HG03060 (cell line): Measurements from ENCODE around the gene VEPH1.
"Not testable (repeated sequence)": the region's sequence is repeated elsewhere in the genome, so short reads cannot be mapped to it uniquely, and the experiment has no call there.

Source experiments
- ATAC-seq: cut with Tn5 transposase; IDR thresholded peaks from one replicate; pipeline ENCODE4 v1.9.1; 2021; ENCODE audit warnings: low read depth, moderate number of reproducible peaks; ENCODE audit not compliant: unreplicated experiment

Gene VEPH1

DNA sequence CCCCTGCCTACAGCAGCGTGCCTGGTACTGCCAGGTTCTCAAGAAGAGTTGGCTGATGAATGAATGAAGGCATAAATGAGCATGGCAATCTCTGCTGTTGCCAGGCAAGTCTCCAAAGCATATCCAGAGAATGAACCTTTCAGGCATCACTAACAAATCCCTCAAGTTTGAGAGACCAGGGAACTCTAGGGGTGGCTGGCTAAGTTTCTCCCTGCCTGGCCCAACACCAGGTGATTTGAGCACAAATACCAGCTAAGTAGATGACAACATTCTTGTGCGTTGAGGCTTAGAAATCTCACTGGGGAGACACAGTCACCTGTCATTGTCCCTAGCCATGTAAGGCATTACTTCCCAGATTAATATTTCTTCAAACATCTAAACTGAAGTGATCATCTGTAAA is 147.9 kb downstream of the VEPH1 start:
- no peak for ATAC-seq

DNA sequence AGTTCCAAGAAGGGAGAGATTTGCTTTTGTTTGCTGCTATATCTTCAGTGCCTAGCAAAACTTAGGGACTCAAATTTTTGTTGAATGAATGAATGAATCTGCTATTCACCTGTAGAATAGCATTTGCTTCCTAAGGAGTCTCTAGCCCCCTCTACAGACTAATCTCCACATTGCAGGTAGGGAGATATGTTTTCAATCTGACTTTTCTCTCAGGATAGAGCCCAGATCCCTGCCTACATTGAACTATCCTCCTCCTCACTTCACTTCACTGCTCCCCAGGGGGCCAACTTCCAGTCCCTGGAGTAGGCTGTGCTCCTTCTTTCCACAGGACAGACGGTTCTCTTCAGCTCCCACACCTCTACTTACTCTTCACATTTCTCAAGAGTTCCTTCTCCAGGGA is 148.5 kb downstream of the VEPH1 start:
- ATAC-seq, result no peak

DNA sequence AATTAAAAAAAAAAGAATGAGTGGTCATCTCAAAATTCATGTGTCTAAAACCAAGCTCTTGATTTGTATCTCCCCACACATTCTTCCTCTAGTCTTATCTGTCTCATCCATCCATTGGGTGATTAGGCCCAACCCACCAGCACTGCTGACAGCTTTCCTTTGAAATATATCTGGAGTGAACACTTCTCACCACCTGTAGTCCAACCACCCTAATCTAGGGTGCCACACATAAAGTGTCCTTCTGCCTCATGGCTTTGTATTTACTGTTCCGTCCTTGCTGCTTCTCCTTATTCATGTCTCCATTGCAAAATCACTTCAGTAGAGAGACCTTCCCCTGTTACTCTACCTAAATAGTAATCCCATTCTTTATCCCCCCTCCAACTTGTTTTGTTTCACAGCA is 149.0 kb downstream of the VEPH1 start:
- no peak for ATAC-seq

DNA sequence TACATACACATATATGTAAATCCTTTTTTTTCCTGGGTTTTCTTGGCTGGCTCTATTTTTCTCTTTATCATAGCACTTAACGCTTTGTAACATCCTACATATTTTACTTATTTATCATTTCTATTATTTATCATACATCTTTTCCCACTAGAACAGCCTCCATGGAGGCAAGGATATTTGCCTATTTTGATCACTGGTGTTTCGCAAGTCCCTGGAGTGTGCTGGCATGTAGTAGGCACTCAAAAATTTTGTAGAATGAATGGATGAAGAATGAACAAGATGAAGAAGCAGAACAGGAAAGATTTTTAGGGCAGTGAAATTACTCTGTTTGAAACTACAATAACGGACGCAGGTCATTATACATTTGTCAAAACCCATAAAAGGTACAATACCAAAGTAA is 149.6 kb downstream of the VEPH1 start:
- no peak for ATAC-seq

DNA sequence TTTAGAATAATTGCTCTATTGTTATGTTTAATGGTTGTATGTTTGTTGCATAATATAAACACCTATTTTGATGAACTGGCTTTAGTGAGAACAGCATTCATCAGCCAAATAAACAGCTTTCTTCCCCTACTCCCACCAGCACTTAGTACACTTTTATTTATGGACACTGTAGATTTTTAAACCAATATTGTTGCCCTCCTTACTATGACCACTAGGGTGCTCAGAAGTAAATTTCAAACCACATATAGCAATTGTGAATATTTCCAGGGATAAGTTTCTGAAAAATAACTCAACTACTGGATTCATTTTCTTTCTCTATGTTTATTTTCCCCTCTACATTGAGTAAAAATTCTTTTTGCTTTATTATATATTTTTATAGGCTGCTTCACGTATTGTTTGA is 151.2 kb downstream of the VEPH1 start:
- no peak for ATAC-seq

DNA sequence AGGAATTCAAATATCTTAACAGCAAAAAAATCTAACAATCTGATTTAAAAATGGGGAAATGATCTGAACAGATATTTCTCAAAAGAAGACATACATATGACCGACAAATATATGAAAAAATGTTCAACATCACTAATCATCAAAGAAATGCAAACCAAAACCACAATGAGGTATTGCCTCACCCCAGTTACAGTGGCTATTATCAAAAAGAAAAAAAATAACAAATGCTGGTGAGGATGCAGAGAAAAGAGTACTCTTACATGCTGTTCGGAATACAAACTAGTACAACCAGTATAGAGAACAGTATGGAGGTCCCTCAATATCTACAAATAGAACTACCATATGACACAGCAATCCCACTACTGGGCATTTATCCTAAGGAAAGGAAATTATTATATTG is 152.6 kb downstream of the VEPH1 start:
- ATAC-seq, result not testable (repeated sequence)

DNA sequence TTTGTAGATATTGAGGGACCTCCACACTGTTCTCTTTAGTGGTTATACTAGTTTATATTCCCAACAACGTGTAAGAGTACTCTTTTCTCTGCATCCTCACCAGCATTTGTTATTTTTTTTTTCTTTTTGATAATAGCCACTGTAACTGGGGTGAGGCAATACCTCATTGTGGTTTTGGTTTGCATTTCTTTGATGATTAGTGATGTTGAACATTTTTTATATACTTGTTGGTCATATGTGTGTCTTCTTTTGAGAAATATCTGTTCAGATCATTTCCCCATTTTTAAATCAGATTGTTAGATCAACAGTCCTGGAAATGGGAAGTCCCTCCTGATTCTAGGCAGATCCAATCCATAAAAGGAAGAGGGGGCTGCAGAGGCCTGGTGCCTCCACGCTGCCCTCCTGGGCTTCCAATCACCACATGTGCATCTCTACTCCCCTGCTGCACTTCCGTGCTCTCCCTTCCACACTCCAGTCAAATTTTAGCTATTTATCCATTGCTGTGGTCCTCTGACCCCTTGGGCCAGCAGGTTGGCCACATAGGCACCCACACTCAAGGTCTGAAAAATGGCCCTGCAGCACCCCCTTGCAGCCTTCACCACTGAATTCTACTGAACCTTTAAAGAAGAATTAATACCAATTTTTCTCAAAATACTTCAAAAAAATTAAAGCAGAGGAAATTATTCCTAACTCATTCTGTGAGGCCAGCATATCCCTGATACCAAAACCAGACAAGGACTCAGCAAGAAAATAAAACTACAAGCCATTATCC is 154.7 kb downstream of the VEPH1 start:
- not testable (repeated sequence) for ATAC-seq

DNA sequence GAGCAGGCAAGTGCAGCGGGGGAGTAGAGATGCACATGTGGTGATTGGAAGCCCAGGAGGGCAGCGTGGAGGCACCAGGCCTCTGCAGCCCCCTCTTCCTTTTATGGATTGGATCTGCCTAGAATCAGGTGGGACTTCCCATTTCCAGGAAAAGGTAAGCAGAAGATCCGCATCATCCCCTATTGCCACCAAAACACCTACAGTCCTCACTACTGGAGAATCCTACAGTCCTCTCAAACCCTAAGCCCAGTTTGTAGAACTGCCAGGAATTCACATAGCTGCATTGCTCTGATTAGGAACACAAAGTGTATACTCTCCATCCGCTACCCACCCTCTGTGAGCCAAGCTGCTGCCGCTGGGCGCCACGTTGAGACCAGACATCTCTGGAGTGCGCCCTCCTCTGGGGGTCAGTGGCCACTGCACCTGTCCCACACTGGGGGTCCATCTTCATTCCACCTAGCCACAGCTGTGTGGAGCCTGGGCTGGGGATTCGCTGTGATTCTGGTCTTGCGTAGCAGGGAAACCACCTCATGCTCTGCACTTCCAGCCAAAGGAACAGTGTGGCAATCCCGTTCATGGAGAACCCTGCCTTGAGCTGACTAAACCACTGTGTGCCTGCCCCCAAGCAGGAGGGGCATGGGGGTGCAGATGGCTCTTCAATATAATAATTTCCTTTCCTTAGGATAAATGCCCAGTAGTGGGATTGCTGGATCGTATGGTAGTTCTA is 155.5 kb downstream of the VEPH1 start:
- no peak for ATAC-seq

DNA sequence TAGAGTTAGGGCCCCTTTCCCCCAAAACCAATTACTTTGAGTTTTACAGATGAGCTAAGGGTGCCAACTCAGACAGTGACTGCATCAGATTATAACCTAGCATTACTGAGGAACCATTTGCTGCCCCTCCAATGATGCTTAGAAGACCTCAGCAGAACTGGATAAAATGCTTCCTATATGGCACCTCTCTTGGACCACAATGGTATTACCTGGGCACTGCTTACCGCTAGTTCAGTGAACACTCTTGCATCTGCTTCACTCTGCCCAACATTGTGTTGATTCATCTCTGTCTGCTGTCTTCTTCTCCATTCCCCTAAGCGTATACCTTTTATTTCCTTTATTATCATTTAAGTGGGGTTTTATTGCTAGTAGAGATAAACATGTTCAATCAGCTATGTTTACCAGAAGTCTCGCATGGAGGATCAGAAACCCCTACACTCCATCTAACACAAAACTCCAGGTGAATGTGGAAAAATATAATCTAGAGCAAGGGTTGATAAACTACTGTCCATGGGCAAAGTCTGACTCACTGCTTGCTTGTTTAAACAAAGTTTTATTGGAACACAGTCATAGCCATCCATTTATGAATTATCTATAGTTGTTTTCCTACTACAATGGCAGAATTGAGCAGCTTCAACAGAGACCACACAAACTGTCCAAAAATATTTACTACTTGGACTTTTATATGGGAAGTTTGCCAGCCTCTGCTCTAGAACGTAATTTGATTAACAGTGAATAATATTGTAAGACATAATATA is 166.8 kb downstream of the VEPH1 start:
- no peak for ATAC-seq

DNA sequence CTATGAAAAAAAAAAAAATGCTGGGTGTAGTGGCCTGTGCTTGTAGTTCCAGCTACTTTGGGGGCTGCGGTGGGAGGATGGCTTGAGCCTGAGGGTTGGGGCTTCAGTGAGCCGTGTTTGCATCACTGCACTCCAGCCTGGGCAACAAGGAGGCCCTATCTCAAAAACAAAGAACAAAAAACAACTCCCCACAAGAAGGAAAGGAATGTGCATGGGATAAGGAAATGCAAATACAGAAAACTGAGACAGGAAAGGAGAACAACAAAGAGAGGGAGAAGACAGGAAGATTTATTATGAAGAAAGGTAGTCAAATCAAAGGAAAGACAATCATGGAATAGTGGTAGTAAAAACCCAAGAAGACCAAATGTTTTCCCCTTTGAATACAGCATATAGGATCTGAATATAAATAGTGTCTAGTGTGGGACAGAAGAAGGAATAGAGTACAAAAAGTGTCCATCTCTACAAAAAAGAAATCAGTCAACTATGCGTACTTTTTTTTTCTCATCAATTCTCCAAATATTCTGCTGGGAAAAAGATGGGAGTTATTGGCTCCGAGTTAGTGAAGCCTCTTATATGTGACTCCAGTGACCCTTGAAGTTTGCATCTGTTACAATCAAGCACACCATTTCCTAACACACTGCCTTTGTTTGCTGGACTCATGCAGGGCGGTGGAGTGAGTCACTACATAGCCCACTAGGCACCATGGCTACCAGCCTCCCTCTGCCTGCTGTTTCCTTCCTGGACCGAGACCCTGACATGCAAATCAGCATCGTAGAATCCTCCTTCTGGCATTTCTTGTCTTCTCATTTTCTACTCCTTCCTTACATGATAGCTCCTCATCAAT is 167.8 kb downstream of the VEPH1 start:
- ATAC-seq, result no peak

DNA sequence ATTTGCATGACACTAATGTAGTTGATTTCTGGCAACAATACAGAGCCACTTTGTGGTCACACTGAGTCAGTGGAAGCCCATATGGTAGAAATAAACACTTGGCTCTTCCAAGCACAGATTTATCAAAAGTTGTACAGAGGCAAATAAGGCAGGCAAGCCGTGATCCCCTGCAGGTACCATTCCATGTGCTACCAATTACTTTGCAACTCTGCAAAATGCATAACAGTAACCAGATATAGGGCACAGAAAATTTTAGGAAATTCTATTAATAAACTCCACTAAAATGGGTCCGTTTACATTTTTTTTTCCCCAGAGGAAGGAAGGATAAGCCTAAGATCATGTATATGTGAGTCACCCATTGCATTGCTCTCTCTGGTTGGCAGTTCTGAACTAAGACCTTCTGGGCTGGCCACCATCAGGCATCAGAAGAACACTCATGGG is 169.6 kb downstream of the VEPH1 start:
- no peak for ATAC-seq

DNA sequence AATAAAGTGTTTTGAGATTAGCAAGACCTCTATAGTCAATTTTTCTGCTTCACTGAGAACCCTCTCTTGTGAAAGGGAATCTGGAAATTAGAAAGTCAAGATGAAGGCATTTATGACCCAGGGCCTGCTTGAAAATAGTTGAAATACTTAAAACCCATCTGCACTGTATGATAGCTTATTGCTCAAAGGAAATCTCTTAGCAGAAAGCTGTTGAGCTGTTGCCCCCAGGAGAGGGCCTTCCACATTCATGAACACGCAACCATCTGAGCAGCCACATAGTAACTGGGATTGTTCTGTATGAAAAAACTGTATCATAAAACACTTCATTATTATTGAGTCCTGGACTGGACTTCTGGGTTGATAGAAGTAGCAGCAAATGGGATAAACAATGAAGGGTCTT is 173.0 kb downstream of the VEPH1 start:
- ATAC-seq, result no peak

DNA sequence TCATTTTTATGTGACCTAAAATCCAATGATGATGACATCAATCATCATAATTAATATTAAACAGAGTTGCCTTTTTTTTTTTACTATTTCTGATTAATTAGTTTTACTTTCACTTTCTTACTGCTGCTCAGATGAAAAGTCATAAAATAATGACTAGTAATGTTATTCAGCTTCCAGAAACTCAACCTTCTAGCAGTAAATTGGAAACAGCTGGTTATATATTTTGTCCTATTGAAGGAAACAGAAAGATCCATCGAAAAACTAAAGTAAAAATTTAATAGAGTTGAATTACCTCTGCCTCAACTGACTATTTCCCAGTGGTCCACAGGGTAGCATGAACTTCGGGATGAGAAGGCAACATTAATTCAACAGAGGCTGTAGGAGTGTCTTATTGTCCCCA is 173.7 kb downstream of the VEPH1 start:
- no peak for ATAC-seq

DNA sequence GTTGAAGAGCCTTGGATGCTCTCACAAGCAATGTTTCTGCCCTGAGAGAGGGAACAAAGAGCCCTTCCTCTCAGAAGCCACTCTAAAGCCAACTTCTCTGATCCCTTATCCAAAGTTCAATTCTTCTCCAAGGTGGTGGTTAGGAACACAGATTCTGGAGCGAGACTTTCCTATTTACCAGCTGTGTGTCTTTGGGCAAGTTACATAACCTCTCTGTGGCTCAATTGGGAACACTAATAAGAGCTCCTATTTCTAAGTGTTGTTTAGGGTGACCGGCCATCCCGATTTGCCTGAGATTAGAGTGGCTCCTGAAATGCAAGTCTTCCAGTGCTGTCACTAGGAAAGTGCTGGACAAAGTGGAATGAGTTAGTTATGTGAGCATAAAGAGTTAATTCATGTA is 175.4 kb downstream of the VEPH1 start:
- ATAC-seq, result no peak

DNA sequence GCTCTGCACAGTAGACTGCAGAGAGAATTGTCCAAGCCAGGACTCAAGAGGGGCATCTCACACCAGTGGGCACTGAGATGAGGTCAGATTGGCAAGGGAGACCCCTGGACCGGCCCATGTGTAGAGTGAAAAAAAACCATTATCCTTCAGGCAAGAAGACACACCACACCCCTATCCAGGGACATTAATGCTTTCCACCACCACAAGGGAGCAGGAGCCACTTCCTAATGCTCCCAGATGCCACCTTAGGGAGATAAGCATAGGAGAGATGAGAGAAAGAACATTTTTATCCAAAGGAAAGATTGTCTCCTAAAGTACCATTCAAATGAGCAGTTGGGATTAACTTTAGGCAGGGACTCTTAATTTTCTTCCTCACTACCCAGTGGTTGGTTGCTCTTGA is 176.2 kb downstream of the VEPH1 start:
- no peak for ATAC-seq

DNA sequence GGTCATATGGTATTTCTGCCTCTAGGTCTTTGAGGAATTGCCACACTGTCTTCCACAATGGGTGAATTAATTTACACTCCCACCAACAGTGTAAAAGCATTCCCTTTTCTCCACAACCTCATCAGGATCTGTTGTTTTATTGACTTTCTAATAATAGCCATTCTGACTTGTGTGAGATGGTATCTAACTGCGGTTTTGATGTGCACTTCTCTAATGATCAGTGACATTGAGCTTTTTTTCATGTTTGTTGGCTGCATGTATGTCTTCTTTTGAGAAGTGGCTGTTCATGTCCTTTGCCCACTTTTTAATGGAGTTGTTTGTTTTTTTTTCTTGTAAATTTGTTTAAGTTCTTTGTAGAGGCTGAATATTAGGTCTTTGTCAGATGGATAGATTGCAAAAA is 178.3 kb downstream of the VEPH1 start:
- not testable (repeated sequence) for ATAC-seq

DNA sequence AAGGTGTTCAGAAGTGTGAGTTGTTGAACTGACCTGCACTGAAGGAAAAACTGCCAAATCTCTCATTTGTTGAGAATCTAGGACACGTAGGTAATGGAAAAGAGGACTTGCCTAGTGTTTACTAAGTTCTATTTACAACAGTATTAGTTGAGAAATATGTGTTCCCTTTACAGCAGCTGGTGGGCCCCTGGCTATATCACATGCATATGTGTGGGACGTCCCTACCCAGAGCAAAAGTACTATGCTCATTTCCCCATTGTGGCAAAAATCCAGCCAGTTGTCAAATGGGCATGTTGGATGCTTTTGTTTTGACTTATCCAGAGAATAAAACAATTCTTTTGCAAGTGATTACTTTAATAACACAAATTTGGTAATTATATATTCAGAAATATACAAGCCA is 179.9 kb downstream of the VEPH1 start:
- ATAC-seq, result no peak

DNA sequence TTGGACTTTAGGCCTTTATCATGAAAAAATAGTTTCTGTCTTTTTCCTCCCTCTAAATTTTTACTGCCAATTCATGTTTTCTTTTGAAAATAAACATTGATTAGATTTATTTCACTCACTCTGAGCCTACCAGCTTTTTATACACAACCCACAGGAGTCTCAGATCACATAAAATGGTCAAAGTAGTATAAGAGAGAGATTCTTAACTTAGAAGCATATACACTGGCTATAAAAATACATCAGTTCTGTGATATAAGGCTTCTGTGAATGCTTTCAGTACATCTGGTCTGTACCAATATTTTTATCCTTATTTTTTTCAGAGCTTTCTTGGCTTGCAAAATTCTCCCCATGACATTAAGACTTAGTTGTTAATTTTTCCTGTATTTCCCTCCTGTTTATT is 183.5 kb downstream of the VEPH1 start:
- ATAC-seq, result no peak

DNA sequence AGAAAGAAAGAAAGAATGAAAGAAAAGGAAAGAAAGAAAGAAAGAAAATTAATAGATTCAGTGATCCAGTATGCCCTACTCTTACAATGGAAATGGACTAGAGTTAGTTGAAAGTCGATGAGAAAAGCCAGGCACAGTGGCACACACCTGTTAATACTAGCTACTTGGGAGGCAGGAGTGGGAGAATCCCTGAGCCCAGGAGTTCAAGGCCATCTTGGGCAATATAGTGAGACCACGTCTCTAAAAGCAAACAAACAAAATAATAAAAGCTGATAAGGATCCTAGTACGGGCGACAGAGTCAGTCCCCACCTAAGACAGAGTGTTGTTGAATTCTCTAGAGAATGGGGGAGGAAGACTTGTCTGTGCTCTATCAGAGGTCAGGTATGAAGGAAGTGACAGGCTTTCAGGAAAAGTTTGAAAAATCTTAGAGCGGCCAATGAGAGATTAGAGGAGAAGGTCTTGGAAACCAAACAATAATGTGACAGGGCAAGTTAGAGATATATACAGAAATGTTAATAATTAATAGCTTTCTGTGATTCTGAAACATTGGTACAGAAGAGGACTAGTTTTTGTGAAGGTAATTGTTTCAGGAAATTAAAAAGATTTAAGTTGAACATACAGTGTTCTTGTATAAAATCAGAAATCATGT is 184.5 kb downstream of the VEPH1 start:
- no peak for ATAC-seq

DNA sequence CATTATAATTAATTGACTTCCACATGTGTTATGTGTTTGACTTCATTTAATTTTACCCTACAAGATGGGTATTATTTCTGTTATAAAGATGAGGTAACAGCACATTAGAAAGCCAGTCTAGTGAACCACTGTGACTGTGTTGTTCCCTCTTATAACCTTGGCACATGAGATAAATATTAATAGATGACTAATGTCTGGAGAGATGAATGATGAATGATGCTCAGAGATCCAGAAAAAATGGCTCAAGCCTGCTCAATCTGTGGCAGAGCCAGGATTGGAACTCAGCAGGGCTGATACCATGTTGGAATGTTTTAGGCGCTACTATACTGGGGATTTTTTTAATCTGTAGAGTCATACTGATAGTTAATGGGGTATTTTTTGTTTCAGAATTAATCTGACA is 185.3 kb downstream of the VEPH1 start:
- no peak for ATAC-seq
